GM20431 (cell line): ENCODE measurements around the gene LIPE.

Experiments
- in situ Hi-C: fragments of 300-500 bp; cut with MseI, MboI; formaldehyde crosslinking; loops from one replicate; pipeline ENCODE4 v1.15.0; 2020; ENCODE audit warnings: low sequenced_read_pairs; ENCODE audit not compliant: unreplicated experiment

LIPE gene

DNA sequence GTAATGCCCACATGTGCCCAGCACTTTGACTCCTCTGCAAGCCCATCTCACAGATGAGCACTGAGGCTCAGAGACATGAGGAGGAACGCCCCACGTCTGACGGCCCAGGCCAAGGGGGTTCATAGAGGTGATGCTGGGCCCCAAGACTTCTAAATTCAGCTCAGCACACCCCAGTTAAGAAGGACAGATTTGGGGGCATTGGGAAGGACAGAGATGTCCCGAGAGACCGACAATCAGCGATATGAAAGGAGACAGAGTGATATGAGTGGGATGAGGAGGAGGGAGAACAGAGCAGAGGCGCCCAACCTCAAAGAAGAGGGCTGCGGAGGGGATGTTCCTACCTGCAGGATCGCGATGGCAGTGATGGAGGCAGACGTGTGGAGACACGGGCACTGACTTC, 37.3 kb downstream of the LIPE start, which contains the start of gene CNFN:
CNFN (minus strand) TSS at position 399 of the 400 bp plus-strand sequence. CDS start 1,260 bp downstream, outside the sequence.
- in situ Hi-C loops, result no loop called here

DNA sequence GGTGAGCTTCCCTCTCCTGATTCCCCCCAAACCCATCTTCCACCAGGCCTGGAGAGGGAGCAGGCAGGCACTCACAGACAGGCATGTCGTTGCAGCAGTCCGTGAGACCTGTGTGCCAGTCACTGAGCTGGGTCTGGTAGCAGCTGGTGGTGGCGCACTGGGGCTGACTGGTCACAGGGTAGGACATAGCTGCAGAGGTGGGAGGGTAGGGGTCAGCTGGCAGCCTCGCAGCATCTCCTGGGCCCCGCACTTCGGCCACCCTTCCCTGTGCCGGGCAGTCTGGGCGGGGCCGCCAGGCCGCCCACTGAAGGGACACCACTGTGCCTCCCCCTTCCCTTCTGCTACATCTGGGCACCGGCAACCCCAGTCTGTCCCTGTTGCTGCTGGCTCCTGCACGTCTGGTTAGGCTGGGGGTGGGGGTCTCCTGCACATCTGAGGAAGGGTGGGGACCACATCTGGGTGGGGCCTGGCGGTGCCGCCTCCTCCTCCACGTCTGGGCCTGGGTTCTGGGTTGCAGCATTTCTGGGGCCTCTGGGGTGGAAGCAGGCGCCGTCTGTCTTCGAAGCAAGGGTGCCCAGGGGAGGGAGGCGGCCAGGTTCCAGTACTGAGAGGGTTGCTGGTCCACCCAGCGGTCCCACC, 38.2 kb downstream of the LIPE start:
- in situ Hi-C loops, result no loop called here

DNA sequence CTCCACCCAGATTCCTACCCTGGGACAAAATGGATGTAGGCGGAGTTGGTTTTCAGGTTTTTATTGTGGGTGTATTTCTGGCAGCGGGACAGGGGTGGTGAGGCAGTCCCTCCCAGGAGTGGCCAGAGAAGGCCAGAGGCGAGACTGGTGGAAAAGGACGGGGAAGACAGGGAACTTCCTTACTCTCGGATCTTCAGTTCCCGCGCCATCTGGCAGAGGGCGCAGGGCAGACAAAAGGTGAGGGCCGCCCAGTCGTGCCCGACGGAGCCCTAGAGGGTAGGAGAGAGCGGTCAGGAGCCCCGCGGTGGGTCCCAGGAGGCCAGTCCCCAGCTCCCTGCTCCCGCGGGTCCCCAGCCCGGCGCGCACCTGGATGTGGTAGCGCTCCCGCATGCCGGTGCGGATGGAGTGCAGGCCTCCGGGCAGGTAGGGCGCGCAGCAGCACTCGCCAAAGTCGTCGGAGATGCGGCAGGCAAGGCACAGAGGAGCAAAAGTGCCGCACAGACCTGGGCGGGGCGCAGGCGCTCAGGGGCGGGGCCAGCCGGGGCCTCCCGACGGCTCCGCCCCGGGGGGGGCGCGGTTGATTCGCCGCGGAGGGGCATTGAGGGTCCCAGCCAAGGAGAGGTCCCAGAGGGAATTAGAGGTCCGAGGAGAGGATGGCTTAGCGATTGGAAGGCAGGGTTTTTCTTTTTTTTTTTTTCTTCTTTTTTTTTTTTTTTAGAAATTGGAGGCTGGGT, 40.0 kb downstream of the LIPE start:
- in situ Hi-C loops, result no loop called here

DNA sequence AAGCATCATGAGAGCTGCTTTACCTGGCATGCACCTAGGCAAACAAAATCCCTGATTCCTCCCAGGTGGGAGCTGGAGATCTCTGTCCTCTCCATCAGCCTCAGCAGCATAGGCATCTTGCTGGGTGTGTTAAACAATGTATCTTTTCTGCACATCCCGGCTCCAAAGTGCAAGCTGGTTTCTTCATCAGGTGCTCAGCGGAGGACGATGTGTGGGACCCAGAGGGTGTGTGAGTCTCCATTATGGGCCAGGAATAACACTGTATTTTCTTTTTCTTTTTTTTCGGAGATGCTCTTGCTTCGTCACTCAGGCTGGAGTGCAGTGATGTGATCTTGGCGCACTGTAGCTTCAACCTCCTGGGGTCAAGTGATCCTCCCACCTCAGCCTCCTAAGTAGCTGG, 47.0 kb downstream of the LIPE start:
- in situ Hi-C loops, result no loop called here

DNA sequence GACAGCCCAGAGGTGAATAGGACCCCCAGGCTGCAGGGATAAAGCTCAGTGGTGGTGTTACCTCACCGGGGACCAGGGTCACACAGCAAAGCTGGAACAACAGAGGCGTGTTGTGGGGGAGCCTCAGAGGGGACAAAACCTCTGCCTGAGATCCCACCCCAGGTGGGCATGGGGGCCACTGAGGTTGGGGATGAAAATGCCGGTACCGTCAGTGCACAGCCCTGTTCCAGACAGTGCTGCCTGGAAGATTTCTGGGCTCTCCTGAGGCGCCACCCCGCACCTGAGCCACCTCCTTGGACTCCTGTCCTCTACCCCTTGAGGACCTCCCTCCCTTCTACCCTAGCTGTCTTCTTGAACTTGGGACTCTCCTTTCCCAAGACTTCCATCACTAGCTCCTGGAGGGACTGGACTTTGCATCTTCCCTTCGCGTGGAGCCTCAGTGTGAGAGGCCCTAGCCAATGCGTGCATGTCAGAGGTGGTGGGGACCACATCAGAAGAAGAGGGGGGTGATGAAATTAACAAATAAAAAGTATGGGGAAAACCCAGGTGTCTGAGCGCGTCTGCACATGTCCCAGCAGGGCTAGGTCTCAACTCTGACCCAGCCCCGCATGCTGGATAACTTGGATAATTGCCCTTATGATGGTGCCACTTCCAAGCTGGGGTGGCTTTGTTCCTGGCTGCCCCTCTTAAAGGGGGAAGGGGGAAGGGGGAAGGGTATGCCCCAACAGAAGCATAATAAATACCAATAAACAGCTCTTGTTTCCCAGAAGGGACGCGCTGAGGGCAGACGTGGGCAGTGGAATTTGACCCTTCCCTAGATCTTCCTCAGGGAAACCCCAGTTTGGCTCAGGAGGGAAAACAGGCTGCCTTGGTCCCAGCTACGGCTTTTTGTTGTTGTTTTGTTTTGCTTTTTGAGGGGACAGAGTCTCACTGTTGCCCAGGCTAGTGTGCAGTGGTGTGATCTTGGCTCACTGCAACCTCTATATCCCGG, 48.7 kb downstream of the LIPE start:
- in situ Hi-C loops, result no loop called here

- in situ Hi-C loops, result no loop called here
These were observed 51.0 kb downstream of the LIPE start for GRCh38 chr19:42376177-42376555.

DNA sequence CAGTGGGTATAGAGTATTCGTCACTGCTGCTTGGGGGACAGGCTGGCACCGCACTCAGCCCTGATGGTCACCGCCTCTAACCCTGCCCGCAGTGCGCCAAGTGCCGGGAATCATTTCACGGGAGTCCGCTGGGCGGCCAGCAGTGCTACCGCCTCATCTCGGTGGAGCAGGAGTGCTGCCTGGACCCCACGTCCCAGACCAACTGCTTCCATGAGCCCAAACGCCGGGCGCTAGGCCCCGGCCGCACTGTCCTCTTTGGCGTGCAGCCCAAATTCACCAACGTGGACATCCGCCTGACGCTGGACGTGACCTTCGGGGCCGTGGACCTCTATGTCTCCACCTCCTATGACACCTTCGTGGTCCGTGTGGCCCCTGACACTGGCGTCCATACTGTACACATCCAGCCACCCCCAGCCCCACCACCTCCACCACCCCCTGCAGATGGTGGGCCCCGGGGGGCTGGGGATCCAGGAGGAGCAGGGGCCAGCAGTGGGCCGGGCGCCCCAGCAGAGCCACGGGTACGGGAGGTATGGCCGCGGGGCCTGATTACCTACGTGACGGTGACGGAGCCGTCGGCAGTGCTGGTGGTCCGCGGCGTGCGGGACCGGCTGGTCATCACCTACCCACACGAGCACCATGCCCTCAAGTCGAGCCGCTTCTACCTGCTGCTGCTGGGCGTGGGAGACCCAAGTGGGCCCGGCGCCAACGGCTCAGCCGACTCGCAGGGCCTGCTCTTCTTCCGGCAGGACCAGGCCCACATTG, 51.6 kb downstream of the LIPE start:
- in situ Hi-C loops, result no loop called here

DNA sequence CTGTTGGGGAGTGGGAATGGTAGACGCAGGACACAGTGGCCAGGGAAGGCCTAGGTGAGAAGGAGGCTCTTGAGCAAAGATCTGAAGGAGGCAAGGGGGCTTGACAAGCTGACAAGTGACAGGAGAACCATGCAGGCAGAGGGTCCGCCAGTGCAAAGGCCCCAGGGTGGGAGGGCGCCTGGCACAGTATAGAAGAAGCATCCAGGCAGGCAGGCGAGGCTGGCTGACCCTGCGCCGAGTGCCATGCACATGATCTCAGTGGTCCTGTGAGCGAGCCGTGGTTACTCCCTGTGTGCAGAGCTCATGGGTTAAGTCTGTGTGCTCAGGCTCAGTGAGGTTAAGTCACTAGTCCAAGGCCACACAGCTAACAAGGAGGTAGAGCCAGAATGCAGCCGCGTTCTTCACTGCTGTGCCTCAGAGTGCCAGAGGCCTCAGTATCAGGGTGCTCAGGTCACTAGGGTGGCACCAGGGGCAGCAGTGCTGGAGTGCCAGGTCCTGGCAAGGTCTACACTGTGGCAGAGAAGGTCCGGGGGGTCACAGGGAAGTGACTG, 52.3 kb downstream of the LIPE start:
- in situ Hi-C loops, result no loop called here

- in situ Hi-C loops, result no loop called here
These were observed 56.5 kb downstream of the LIPE start for GRCh38 chr19:42370626-42371175.

DNA sequence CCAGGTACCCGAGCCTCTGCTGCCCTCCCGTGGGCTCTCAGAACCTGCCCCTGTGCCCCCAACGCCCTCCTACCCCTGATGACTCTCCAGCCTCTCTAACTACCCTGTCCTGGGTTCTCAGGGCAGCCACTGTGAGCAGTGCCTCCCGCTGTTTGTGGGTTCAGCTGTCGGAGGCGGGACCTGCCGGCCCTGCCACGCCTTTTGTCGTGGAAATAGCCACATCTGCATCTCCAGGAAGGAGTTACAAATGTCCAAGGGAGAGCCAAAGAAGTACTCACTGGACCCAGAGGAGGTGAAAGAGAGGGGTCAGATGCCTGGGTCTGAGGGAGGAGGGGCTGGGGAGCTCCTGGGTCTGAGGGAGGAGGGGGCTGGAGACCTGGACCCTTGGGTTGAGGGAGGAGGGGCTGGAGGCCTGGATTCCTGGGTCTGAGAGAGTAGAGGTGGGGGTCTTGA, 57.1 kb downstream of the LIPE start:
- in situ Hi-C loops, result no loop called here

- in situ Hi-C loops, result no loop called here
These were observed 57.6 kb downstream of the LIPE start for GRCh38 chr19:42369433-42370067.

DNA sequence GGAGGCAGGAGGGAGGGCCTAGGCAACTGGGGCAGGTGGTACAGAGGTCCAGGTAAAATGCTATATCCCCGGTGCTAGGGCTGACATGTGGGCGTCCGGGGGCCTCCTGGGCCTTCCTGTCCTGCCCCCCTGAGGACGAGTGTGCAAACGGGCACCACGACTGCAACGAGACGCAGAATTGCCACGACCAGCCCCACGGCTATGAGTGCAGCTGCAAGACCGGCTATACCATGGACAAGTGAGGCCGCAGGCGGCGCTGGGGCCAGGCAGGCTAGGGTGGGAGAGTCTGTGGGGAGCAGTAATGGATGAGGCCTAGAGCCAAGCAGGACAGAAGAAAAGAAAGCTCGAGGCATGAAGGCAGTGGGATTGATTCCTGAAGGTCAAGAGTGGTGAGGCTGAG, 58.4 kb downstream of the LIPE start:
- in situ Hi-C loops, result no loop called here

DNA sequence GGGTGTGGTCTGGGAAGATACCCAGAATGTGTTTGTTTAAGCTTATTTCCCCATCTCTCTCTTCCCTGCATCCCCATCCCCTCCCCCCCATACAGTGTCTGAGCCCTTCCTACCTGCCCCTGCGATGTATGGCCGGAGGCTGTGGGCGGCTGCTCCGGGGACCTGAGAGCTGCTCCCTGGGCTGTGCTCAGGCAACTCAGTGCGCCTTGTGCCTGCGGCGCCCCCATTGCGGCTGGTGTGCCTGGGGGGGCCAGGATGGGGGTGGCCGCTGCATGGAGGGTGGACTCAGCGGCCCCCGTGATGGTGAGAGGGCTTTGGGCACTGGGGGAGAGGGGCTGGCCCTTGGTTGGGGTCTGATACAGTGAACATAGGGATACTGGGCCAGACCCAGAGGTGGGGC, 58.8 kb downstream of the LIPE start:
- in situ Hi-C loops, result no loop called here

DNA sequence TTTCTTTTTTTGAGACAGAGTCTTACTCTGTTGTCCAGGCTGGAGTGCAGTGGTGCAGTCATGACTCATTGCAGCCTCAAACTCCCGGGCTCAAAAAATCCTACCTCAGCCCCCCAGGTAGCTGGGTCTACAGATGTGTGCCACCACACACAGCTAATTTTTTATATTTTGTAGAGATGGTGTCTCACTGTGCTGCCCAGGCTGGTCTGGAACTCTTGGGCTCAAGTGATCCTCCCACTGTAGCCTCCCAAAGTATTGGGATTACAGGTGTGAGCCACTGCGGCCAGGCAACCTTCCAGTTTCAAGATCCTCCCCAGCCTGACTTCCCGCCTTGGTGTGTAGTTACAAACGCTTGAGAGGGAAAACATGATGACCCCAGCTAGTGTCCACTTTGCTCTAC, 59.3 kb downstream of the LIPE start:
- in situ Hi-C loops, result no loop called here

GRCh38 chr19:42366673-42367072, 60.5 kb downstream of the LIPE start:
- in situ Hi-C loops, result no loop called here

DNA sequence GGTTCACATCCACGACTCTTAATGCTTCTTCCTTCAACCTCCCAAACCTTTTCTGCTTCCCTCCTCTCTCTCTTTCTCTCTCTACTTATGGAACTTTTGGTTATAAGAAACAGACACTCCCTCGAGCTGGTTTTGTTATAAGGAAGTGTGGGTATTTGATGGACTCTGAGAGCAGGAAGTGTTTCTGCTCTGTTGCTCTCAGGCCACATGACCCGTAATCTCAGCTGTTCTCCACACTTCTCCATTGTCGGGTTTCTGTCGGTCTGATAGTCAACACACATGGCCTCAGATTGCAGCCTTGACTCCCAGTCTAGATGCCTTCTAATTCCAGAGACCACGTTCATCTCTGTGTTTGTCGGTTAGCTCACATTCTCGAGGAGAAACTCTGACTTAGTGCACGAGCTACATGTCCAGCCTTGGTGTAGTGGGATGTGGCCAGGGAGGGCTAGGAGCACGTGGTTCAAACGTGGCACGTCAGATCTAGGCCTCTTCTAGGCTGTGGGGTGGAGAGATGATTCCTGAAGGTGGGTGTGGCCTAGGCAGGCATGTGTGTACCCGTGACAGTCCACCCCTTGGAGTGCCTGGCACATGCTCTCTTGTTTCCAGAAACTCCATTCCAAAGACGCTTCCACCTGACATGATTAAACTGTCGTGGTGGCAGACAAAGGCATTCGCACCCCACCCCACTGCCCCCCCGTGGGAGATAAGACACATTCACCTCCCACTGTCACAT, 63.4 kb downstream of the LIPE start:
- in situ Hi-C loops, result no loop called here

DNA sequence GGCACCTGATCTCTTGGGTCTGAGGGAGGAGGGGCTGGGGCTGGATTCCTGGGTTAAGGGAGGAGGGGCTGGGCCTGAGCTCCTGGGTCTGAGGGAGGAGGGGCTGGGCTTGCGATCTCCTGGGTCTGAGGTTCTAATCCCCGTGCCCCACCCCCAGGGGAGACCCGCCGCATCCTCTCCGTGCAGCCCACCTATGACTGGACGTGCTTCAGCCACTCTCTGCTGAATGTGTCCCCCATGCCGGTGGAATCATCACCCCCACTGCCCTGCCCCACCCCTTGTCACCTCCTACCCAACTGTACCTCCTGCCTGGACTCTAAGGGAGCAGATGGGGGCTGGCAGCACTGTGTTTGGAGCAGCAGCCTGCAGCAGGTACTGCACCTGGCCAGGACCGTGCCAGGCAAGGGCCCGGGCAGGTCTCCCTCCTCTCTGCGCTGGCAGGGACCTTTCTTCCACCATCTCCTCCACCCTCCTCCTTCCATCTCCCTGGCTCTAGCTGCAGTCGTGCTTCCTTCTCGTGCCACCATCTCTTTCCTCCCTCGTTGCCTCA, 64.2 kb downstream of the LIPE start:
- in situ Hi-C loops, result no loop called here

GRCh38 chr19:42362342-42362741, 64.8 kb downstream of the LIPE start:
- in situ Hi-C loops, result no loop called here
